Liver (tissue), 9 donors: Measurements from ENCODE around the gene TLE1. TPM values are rescaled to one million over a fixed set of nuclear protein-coding genes. Genes with fewer than 3 reads are reported as not detected.
A peak's percentile ranks its signal among the peaks of the same experiment; 100 is the strongest.

ENCODE experiments used
- DNase-seq: peaks from one replicate; pipeline ENCODE4 v3.0.0-alpha.2; 2017; ENCODE audit warnings: low spot score
- H3K27ac ChIP-seq, 2 donors: one replicate each; pipeline ENCODE4 v1.7.0; 2013; ENCODE audit warnings: inconsistent platforms in 2 of 2, low read length in 2 of 2, control low read depth in 1 of 2, low read depth in 1 of 2, mild to moderate bottlenecking in 1 of 2
- H3K27me3 ChIP-seq, 4 donors: one replicate each; pipeline versions ENCODE4 v1.6.1 to v1.7.0; 2013; ENCODE audit warnings: low read length in 3 of 4, inconsistent platforms in 1 of 4, mild to moderate bottlenecking in 1 of 4, moderate library complexity in 1 of 4; ENCODE audit not compliant: control insufficient read depth in 4 of 4, insufficient read depth in 4 of 4
- H3K36me3 ChIP-seq, 4 donors: one replicate each; pipeline versions ENCODE4 v1.6.1 to v1.7.0; 2013; ENCODE audit warnings: low read length in 3 of 4, mild to moderate bottlenecking in 3 of 4, low read depth in 1 of 4, moderate library complexity in 1 of 4; ENCODE audit not compliant: control insufficient read depth in 4 of 4, insufficient read depth in 3 of 4
- H3K4me1 ChIP-seq, 4 donors: one replicate each; pipeline versions ENCODE4 v1.6.1 to v1.7.0; 2013; ENCODE audit warnings: low read length in 3 of 4, mild to moderate bottlenecking in 3 of 4, moderate library complexity in 1 of 4; ENCODE audit not compliant: control insufficient read depth in 4 of 4, insufficient read depth in 4 of 4
- H3K4me3 ChIP-seq, 3 donors: one replicate each; pipeline versions ENCODE4 v1.6.1 to v1.7.0; 2013; ENCODE audit warnings: low read length in 3 of 3, control low read depth in 1 of 3, low read depth in 1 of 3, mild to moderate bottlenecking in 1 of 3
- H3K9ac ChIP-seq, 2 donors: one replicate each; pipeline ENCODE4 v1.7.0; 2013; ENCODE audit warnings: low read length in 2 of 2, mild to moderate bottlenecking in 2 of 2, moderate library complexity in 2 of 2, control low read depth in 1 of 2, low read depth in 1 of 2
- H3K9me3 ChIP-seq, 4 donors: one replicate each; pipeline versions ENCODE4 v1.6.1 to v1.7.0; 2013; ENCODE audit warnings: low read length in 3 of 4; ENCODE audit not compliant: control insufficient read depth in 4 of 4
- EGR1 ChIP-seq, 2 donors: IDR thresholded peaks; 2 replicates each; pipeline ENCODE4 v1.6.1; 2016 to 2018; ENCODE audit warnings: antibody characterized with exemption in 2 of 2, low read depth in 2 of 2
- FOXA1 ChIP-seq: IDR thresholded peaks from 2 replicates; pipeline ENCODE4 v1.6.1; 2016; ENCODE audit warnings: antibody characterized with exemption
- FOXA2 ChIP-seq: IDR thresholded peaks from 2 replicates; pipeline ENCODE4 v1.6.1; 2016; ENCODE audit warnings: antibody characterized with exemption
- GABPA ChIP-seq, 2 donors: IDR thresholded peaks in 1 of 2; conservative IDR thresholded peaks in 1 of 2; 2 replicates each; pipeline ENCODE4 v1.6.1; 2016; ENCODE audit warnings: antibody characterized with exemption in 2 of 2, mild to moderate bottlenecking in 1 of 2, moderate library complexity in 1 of 2
- HNF4A ChIP-seq, 2 donors: conservative IDR thresholded peaks; 2 replicates each; pipeline ENCODE4 v1.6.1; 2016; ENCODE audit warnings: antibody characterized with exemption in 2 of 2, mild to moderate bottlenecking in 2 of 2
- HNF4G ChIP-seq: IDR thresholded peaks from 2 replicates; pipeline ENCODE4 v1.6.1; 2016; ENCODE audit warnings: antibody characterized with exemption
- JUND ChIP-seq, 2 donors: IDR thresholded peaks; 2 replicates each; pipeline ENCODE4 v1.6.1; 2016; ENCODE audit warnings: antibody characterized with exemption in 2 of 2
- NR2F2 ChIP-seq: IDR thresholded peaks from 2 replicates; pipeline ENCODE4 v1.6.1; 2016; ENCODE audit warnings: antibody characterized with exemption
- RAD21 ChIP-seq, 2 donors: IDR thresholded peaks; 2 replicates each; pipeline ENCODE4 v1.6.1; 2016; ENCODE audit warnings: antibody characterized with exemption in 2 of 2, mild to moderate bottlenecking in 2 of 2
- RXRA ChIP-seq, 2 donors: IDR thresholded peaks; 2 replicates each; pipeline ENCODE4 v1.6.1; 2017 to 2018; ENCODE audit warnings: antibody characterized with exemption in 2 of 2, mild to moderate bottlenecking in 1 of 2
- SP1 ChIP-seq: IDR thresholded peaks from 2 replicates; pipeline ENCODE4 v1.6.1; 2018; ENCODE audit warnings: antibody characterized with exemption, mild to moderate bottlenecking
- TAF1 ChIP-seq: conservative IDR thresholded peaks from 2 replicates; pipeline ENCODE4 v1.6.1; 2016; ENCODE audit warnings: antibody characterized with exemption, mild to moderate bottlenecking
- YY1 ChIP-seq: IDR thresholded peaks from 2 replicates; pipeline ENCODE4 v1.6.1; 2016; ENCODE audit warnings: antibody characterized with exemption, mild to moderate bottlenecking
- WGBS: extraction: QIAGEN DNeasy Blood & Tissue Kit; methylation state at CpG from one replicate; pipeline ENCODE4 v1.1.7; 2013; 5-methylcytosine and 5-hydroxymethylcytosine counted together
- polyA plus RNA-seq, 2 donors: library from polyadenylated mRNA; stranded (reverse) in 1 of 2; unstranded in 1 of 2; fragments of 200-250 nt in 1 of 2; fragments of >200 nt in 1 of 2; fragmentation: Nextera tagmentation in 1 of 2; extraction: Ambion mirVana in 1 of 2; gene quantifications; one replicate each; pipeline versions ENCODE4 v1.2.1 to v1.2.3, GENCODE V29; 2013 to 2015
- total RNA-seq, 2 donors: library from RNA; depleted of rRNA; stranded (reverse); fragments of >200 nt; gene quantifications; one replicate each; pipeline ENCODE4 v1.2.3, GENCODE V29; 2014
- TF ChIP-seq, protein P1 (sequence below): fragments of 150-350 bp; IDR thresholded peaks from 2 replicates; pipeline ENCODE4 v1.5.1; 2017; ENCODE audit warnings: improper control_type of control experiment, low read depth, low read length; ENCODE audit not compliant: missing input control
- TF ChIP-seq, protein P2 (sequence below): IDR thresholded peaks from 2 replicates; pipeline ENCODE4 v1.6.1; 2016; ENCODE audit warnings: antibody characterized with exemption
- TF ChIP-seq, protein P3 (sequence below): IDR thresholded peaks from 2 replicates; pipeline ENCODE4 v1.6.1; 2016; ENCODE audit warnings: antibody characterized with exemption
- TF ChIP-seq, protein P4 (sequence below): IDR thresholded peaks from 2 replicates; pipeline ENCODE4 v1.6.1; 2016; ENCODE audit warnings: antibody characterized with exemption
- TF ChIP-seq, protein P5 (sequence below): IDR thresholded peaks from 2 replicates; pipeline ENCODE4 v1.6.1; 2016; ENCODE audit warnings: antibody characterized with exemption, mild to moderate bottlenecking
- donor health status: healthy.
- donor health status: healthy.
- donor health status: healthy.
- donor health status: healthy.
- donor health status: healthy.

Gene TLE1
- total and polyA plus RNA-seq, 4 donors = 25.2 to 45.4 (median 25.7) TPM

DNA sequence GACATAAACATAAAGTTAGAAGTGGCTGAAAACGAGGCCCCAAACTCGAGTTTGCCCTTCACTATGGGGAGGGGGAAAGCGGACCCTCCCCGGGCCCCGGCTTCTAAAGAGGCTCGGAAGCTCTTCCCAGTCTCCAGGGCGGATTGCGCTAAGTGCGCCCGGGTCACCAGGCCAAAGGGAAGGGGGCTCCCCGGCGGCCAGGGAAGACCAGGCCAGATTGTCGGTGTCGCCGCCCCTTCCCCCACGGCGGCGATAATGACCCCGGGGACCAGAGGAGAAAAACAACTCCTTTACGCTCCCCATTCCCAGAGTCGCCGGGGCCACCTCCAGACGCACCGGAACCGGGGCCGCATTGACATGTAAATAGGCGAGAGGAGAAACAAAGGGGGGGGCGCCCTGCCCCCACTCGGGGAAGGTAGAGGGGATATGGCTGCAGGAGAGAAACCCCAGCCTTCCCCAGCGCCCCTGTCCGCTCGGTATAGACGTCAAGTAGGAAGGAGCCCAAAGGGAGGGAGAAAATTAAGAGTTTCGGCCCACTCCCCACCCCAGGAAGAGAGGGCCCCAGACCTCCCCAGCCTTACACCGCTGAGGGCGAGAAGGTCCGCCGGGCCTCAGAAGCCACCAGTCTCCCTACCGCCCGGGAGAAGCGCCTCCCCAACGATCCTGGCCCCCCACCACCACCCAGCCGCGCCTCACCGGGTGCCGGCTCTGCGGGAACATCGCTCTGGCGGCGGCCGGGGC is 1.7 kb downstream of the TLE1 start:
- H3K27ac ChIP-seq = peak overlapping the region; percentile 87 to 89
- TF ChIP-seq RAD21 (IDR thresholded peaks at IDR 0.05) = no peak
- TF ChIP-seq JUND (IDR thresholded peaks at IDR 0.05) = no peak
- TF ChIP-seq TAF1 = no peak
- TF ChIP-seq EGR1 (IDR thresholded peaks at IDR 0.05; ENCODE audit: low read depth in 2 of 2) = no peak
- no peak for TF ChIP-seq FOXA1
- no peak for TF ChIP-seq RXRA (IDR thresholded peaks at IDR 0.05)

DNA sequence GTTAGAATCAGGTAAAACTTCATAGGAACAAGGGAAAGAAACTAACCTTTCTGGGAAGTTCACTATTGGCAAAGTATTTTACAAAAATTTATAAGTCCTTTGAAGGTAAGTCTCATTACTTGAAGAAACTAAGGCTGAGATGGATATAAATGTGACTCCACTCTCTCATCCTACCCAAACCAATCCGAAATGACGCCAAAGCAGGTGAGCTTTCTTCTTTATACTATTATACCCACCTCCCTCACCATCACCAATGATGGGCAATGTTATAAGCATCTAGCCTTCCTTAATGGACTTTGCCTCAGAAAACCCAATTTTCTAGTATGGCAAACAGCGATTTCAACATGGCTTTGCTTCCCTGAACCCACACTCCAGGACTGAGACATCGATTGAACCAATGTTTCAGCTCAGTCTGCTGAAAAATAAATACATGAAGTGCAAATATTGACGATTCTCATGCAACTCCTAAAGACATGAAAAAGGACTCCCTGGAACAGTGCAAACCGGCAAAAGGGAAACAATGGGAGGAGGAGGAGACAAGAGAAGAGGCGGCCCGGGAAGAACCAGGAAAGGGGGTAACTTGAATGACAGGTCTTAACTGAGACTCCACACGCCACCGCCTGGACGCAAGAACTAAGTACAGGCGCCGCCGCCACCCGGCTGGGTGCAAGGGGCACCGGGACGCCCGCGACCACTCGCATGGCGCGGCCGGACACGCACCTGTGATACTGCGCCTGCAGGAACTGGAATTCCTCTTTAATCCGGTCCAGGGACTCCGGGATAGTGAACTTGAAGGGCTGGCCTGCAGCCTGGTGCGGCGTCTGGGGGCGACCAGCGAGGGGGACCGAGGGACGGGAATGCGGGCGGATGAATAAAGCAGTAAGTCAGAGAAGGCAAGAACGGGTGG is 2.5 kb downstream of the TLE1 start:
- Histone ChIP-seq H3K9me3 (no peaks in the 10 kb centered on the region), H3K36me3 (peaks cover 0 to 9% (median 3%) of the 10 kb centered on the region in 4 donors), H3K9ac (peak overlapping the region; percentile 20 to 58), H3K4me1 (peaks cover 0 to 55% (median 44%) of the 10 kb centered on the region in 4 donors), H3K4me3 (peak overlapping the region; percentile 66 to 92 (median 86)), H3K27me3 (no peaks in the 10 kb centered on the region), H3K27ac (peak overlapping the region; percentile 87 to 89)
- TF ChIP-seq, protein P1, sequence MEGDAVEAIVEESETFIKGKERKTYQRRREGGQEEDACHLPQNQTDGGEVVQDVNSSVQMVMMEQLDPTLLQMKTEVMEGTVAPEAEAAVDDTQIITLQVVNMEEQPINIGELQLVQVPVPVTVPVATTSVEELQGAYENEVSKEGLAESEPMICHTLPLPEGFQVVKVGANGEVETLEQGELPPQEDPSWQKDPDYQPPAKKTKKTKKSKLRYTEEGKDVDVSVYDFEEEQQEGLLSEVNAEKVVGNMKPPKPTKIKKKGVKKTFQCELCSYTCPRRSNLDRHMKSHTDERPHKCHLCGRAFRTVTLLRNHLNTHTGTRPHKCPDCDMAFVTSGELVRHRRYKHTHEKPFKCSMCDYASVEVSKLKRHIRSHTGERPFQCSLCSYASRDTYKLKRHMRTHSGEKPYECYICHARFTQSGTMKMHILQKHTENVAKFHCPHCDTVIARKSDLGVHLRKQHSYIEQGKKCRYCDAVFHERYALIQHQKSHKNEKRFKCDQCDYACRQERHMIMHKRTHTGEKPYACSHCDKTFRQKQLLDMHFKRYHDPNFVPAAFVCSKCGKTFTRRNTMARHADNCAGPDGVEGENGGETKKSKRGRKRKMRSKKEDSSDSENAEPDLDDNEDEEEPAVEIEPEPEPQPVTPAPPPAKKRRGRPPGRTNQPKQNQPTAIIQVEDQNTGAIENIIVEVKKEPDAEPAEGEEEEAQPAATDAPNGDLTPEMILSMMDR = peak; percentile 64
- TF ChIP-seq EGR1 (IDR thresholded peaks at IDR 0.05; ENCODE audit: low read depth in 2 of 2) (peak; percentile 65 to 83), FOXA1 (peak; percentile 98), GABPA (IDR thresholded peaks at IDR 0.05 in 1 of 2, conservative IDR thresholded peaks at IDR 0.05 in 1 of 2) (peak in 1 of 2 donors; percentile 33), HNF4A (conservative IDR thresholded peaks at IDR 0.05) (peak; percentile 90 to 96), YY1 (peak; percentile 90), HNF4G (peak; percentile 94), JUND (IDR thresholded peaks at IDR 0.05) (peak; percentile 82 to 93), SP1 (peak; percentile 98), TAF1 (peak; percentile 59), NR2F2 (no peak), FOXA2 (peak; percentile 94), RAD21 (IDR thresholded peaks at IDR 0.05) (peak; percentile 79 to 82), RXRA (IDR thresholded peaks at IDR 0.05) (peak; percentile 93 to 97)
- TF ChIP-seq, protein P2, sequence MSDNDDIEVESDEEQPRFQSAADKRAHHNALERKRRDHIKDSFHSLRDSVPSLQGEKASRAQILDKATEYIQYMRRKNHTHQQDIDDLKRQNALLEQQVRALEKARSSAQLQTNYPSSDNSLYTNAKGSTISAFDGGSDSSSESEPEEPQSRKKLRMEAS = peak; percentile 93
- TF ChIP-seq, protein P3, sequence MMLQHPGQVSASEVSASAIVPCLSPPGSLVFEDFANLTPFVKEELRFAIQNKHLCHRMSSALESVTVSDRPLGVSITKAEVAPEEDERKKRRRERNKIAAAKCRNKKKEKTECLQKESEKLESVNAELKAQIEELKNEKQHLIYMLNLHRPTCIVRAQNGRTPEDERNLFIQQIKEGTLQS = peak; percentile 68
- TF ChIP-seq, protein P4, sequence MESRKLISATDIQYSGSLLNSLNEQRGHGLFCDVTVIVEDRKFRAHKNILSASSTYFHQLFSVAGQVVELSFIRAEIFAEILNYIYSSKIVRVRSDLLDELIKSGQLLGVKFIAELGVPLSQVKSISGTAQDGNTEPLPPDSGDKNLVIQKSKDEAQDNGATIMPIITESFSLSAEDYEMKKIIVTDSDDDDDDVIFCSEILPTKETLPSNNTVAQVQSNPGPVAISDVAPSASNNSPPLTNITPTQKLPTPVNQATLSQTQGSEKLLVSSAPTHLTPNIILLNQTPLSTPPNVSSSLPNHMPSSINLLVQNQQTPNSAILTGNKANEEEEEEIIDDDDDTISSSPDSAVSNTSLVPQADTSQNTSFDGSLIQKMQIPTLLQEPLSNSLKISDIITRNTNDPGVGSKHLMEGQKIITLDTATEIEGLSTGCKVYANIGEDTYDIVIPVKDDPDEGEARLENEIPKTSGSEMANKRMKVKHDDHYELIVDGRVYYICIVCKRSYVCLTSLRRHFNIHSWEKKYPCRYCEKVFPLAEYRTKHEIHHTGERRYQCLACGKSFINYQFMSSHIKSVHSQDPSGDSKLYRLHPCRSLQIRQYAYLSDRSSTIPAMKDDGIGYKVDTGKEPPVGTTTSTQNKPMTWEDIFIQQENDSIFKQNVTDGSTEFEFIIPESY = peak; percentile 95
- TF ChIP-seq, protein P5, sequence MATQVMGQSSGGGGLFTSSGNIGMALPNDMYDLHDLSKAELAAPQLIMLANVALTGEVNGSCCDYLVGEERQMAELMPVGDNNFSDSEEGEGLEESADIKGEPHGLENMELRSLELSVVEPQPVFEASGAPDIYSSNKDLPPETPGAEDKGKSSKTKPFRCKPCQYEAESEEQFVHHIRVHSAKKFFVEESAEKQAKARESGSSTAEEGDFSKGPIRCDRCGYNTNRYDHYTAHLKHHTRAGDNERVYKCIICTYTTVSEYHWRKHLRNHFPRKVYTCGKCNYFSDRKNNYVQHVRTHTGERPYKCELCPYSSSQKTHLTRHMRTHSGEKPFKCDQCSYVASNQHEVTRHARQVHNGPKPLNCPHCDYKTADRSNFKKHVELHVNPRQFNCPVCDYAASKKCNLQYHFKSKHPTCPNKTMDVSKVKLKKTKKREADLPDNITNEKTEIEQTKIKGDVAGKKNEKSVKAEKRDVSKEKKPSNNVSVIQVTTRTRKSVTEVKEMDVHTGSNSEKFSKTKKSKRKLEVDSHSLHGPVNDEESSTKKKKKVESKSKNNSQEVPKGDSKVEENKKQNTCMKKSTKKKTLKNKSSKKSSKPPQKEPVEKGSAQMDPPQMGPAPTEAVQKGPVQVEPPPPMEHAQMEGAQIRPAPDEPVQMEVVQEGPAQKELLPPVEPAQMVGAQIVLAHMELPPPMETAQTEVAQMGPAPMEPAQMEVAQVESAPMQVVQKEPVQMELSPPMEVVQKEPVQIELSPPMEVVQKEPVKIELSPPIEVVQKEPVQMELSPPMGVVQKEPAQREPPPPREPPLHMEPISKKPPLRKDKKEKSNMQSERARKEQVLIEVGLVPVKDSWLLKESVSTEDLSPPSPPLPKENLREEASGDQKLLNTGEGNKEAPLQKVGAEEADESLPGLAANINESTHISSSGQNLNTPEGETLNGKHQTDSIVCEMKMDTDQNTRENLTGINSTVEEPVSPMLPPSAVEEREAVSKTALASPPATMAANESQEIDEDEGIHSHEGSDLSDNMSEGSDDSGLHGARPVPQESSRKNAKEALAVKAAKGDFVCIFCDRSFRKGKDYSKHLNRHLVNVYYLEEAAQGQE = peak; percentile 68
- WGBS = 3% methylated on average over 36 of the region's 36 CpGs
- DNase-seq = peak; percentile 79

More for the DNA sequence above, 1.7 kb downstream of the TLE1 start:
- Histone ChIP-seq H3K4me3 (peak overlapping the region; percentile 72 to 92 (median 86)), H3K36me3 (peaks cover 0 to 6% (median under 1%) of the 10 kb centered on the region in 4 donors), H3K9ac (peak overlapping the region; percentile 20 to 58), H3K9me3 (no peaks in the 10 kb centered on the region), H3K4me1 (peaks cover 0 to 49% (median 39%) of the 10 kb centered on the region in 4 donors), H3K27me3 (no peaks in the 10 kb centered on the region)
- peak; percentile 49 for DNase-seq
- WGBS = 2% methylated on average over 51 of the region's 51 CpGs
